Kidney epithelial cell (primary cell): Measurements from ENCODE around the gene PLG. TPM values are rescaled to one million over a fixed set of nuclear protein-coding genes. Genes with fewer than 3 reads are reported as not detected.

Experiments
- DNase-seq: peaks from one replicate; pipeline ENCODE4 v3.0.0-alpha.2; 2010; ENCODE audit warnings: low read depth
- H3K27me3 ChIP-seq: 2 replicates; pipeline ENCODE4 v1.6.0; 2011; ENCODE audit warnings: low read length; ENCODE audit not compliant: control insufficient read depth, insufficient read depth
- H3K36me3 ChIP-seq: 2 replicates; pipeline ENCODE4 v1.5.1; 2011; ENCODE audit warnings: low read length; ENCODE audit not compliant: control insufficient read depth, insufficient read depth
- H3K4me3 ChIP-seq: 2 replicates; pipeline ENCODE4 v1.5.1; 2011; ENCODE audit warnings: low read depth, mild to moderate bottlenecking, control low read depth, low read length
- CTCF ChIP-seq: IDR thresholded peaks from 2 replicates; pipeline ENCODE4 v1.5.1; 2011; ENCODE audit warnings: mild to moderate bottlenecking, moderate library complexity, low read length, control low read depth, inconsistent platforms; ENCODE audit not compliant: insufficient read depth, poor library complexity, severe bottlenecking
- total RNA-seq: library from RNA; depleted of rRNA; stranded (reverse); fragments of >200 nt; gene quantifications from 2 replicates; pipeline ENCODE4 v1.2.3, GENCODE V29; 2015

The PLG gene
- total RNA-seq, 1 donor from 2014 or later, result not detected

- no peak overlapping the region for H3K4me3 ChIP-seq
- H3K36me3 ChIP-seq, result no peaks in the 10 kb centered on the region
- DNase-seq, result no peak
- no peaks in the 10 kb centered on the region for H3K27me3 ChIP-seq
- no peak for TF ChIP-seq CTCF
Measured at GRCh38 chr6:160790028-160790792, 88.2 kb downstream of the PLG start.

GRCh38 chr6:160791459-160791858, 89.4 kb downstream of the PLG start:
- Histone ChIP-seq H3K27me3 (no peaks in the 10 kb centered on the region), H3K4me3 (no peak overlapping the region), H3K36me3 (no peaks in the 10 kb centered on the region)
- no peak for TF ChIP-seq CTCF
- DNase-seq, result no peak

DNA sequence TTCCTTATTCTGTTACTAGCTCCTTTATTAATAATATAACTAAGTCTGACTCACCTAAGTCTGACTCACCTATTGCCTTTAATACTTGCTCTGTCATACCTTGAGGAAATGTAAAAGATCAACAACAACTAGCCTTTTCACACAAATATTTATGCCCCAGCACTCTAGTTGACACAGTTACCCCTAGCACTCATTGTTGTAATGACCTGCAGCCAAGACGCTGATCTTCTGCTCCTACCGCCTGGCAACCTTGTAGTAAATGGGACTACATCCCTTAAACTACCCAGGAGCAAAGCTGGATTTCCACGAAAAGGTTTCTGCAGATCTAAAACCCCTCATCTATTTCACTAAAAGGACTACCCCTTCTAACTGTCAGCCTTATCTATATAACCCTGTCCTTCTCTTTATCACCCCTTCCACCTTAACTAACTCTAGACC, 90.0 kb downstream of the PLG start:
- H3K4me3 ChIP-seq, result no peak overlapping the region
- no peak for TF ChIP-seq CTCF
- peak; percentile 9 for DNase-seq
- H3K36me3 ChIP-seq, result no peaks in the 10 kb centered on the region
- no peaks in the 10 kb centered on the region for H3K27me3 ChIP-seq

DNA sequence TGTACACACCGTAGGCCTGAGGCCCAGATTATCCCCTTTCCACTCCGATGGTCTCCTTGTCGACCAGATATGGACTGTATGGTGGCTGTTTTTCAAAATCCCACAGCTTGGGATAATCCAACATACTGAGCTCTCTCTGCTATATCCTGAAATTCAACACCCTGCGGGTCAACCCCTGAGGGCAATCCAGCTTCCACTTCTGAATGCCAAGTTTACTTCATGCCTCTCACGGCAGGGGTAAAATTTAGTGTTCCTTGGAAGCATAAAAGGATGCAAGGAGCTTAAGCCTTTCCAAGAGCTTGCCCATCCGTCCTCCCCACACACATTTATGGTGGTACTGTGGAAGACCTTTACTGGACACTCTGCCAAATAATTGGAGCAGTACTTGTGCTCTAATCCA, 90.7 kb downstream of the PLG start:
- no peak for TF ChIP-seq CTCF
- H3K4me3 ChIP-seq, result no peak overlapping the region
- H3K36me3 ChIP-seq, result no peaks in the 10 kb centered on the region
- no peaks in the 10 kb centered on the region for H3K27me3 ChIP-seq
- no peak for DNase-seq

DNA sequence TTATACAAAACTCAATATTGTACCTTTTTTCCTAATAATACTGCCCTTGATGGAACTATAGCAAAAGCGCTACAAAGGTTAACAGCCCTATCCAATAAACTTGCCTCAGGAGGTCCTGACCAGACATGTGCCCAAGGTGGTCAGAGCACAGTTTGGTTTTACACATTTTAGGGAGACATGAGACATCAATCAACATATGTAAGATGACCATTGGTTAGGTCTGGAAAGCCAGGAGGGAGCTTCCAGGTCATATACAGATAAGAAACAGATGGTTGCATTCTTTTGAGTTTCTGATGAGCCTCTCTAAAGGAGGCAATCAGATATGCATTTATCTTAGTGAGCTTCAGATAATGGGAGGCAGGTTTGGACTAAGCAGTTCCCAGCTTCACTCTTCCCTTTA, 91.6 kb downstream of the PLG start:
- Histone ChIP-seq H3K27me3 (no peaks in the 10 kb centered on the region), H3K4me3 (no peak overlapping the region), H3K36me3 (no peaks in the 10 kb centered on the region)
- DNase-seq, result no peak
- no peak for TF ChIP-seq CTCF

DNA sequence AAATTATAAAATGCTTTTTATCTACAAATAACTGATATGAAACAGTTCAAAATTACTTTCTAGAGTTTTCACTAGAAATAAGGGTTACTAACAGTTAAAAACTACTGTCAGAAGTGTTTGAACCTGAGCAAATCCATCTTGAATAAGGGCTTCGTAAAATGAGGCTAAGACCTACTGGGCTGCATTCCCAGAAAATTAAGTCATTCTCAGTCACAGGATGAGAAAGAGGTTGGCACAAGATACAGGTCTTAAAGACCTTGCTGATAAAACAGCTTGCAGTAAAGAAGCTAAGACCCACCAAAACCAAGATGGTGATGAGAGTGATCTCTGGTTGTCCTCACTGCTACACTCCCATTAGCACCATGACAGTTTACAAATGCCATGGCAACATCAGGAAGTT, 93.7 kb downstream of the PLG start:
- H3K4me3 ChIP-seq, result no peak overlapping the region
- H3K27me3 ChIP-seq, result no peaks in the 10 kb centered on the region
- no peak for TF ChIP-seq CTCF
- no peak for DNase-seq
- no peaks in the 10 kb centered on the region for H3K36me3 ChIP-seq
